ENCODE results near the gene ROBO2. TPM values are rescaled to one million over a fixed set of nuclear protein-coding genes. Genes with fewer than 3 reads are reported as not detected.

ROBO2 gene
- total RNA-seq, 1 donor from 2014 or later: 11.0 TPM

GRCh38 chr3:77436908-77437307, 397.0 kb downstream of the ROBO2 start:
- Histone ChIP-seq H3K27me3 (no peaks in the 10 kb centered on the region), H3K4me1 (no peaks in the 10 kb centered on the region), H3K27ac (no peak overlapping the region), H3K36me3 (no peaks in the 10 kb centered on the region), H3K9me3 (no peaks in the 10 kb centered on the region), H3K4me3 (no peak overlapping the region)
- intact Hi-C loops (cut with DNase I): no loop called here
- no peak for DNase-seq (ENCODE audit: extremely low spot score in 2 of 2)
- TF ChIP-seq POLR2AphosphoS5 (IDR thresholded peaks at IDR 0.05; ENCODE audit: insufficient read depth in 1 of 2, low read depth in 1 of 2) (no peak), POLR2A (IDR thresholded peaks at IDR 0.05) (no peak), CTCF (IDR thresholded peaks at IDR 0.05) (no peak)

GRCh38 chr3:77446084-77446483, 406.2 kb downstream of the ROBO2 start:
- intact Hi-C loops (cut with DNase I): no loop called here
- DNase-seq (ENCODE audit: extremely low spot score in 2 of 2): no peak
- H3K27ac ChIP-seq: no peak overlapping the region
- no peaks in the 10 kb centered on the region for H3K9me3 ChIP-seq
- TF ChIP-seq POLR2A (IDR thresholded peaks at IDR 0.05): no peak
- TF ChIP-seq CTCF (IDR thresholded peaks at IDR 0.05): no peak
- TF ChIP-seq POLR2AphosphoS5 (IDR thresholded peaks at IDR 0.05; ENCODE audit: insufficient read depth in 1 of 2, low read depth in 1 of 2): no peak
- H3K4me3 ChIP-seq: no peak overlapping the region
- H3K4me1 ChIP-seq: no peaks in the 10 kb centered on the region
- H3K36me3 ChIP-seq: no peaks in the 10 kb centered on the region
- no peaks in the 10 kb centered on the region for H3K27me3 ChIP-seq

GRCh38 chr3:77446761-77447160, 406.9 kb downstream of the ROBO2 start:
- Histone ChIP-seq H3K36me3 (no peaks in the 10 kb centered on the region), H3K4me3 (no peak overlapping the region), H3K27ac (no peak overlapping the region), H3K9me3 (no peaks in the 10 kb centered on the region), H3K4me1 (no peaks in the 10 kb centered on the region), H3K27me3 (no peaks in the 10 kb centered on the region)
- no peak for TF ChIP-seq POLR2AphosphoS5 (IDR thresholded peaks at IDR 0.05; ENCODE audit: insufficient read depth in 1 of 2, low read depth in 1 of 2)
- TF ChIP-seq CTCF (IDR thresholded peaks at IDR 0.05): no peak
- TF ChIP-seq POLR2A (IDR thresholded peaks at IDR 0.05): no peak
- no peak for DNase-seq (ENCODE audit: extremely low spot score in 2 of 2)
- intact Hi-C loops (cut with DNase I): no loop called here

GRCh38 chr3:77449459-77450350, 409.8 kb downstream of the ROBO2 start:
- TF ChIP-seq CTCF (IDR thresholded peaks at IDR 0.05) (no peak), POLR2AphosphoS5 (IDR thresholded peaks at IDR 0.05; ENCODE audit: insufficient read depth in 1 of 2, low read depth in 1 of 2) (no peak), POLR2A (IDR thresholded peaks at IDR 0.05) (no peak)
- H3K4me1 ChIP-seq: no peaks in the 10 kb centered on the region
- H3K27me3 ChIP-seq: no peaks in the 10 kb centered on the region
- H3K4me3 ChIP-seq: no peak overlapping the region
- H3K36me3 ChIP-seq: no peaks in the 10 kb centered on the region
- no peaks in the 10 kb centered on the region for H3K9me3 ChIP-seq
- DNase-seq (ENCODE audit: extremely low spot score in 2 of 2): no peak
- no peak overlapping the region for H3K27ac ChIP-seq
- intact Hi-C loops (cut with DNase I): no loop called here

GRCh38 chr3:77456431-77456830, 416.5 kb downstream of the ROBO2 start:
- H3K36me3 ChIP-seq: no peaks in the 10 kb centered on the region
- TF ChIP-seq POLR2AphosphoS5 (IDR thresholded peaks at IDR 0.05; ENCODE audit: insufficient read depth in 1 of 2, low read depth in 1 of 2): no peak
- no peak for TF ChIP-seq CTCF (IDR thresholded peaks at IDR 0.05)
- no peak for TF ChIP-seq POLR2A (IDR thresholded peaks at IDR 0.05)
- no peaks in the 10 kb centered on the region for H3K9me3 ChIP-seq
- no peak overlapping the region for H3K4me3 ChIP-seq
- no peaks in the 10 kb centered on the region for H3K4me1 ChIP-seq
- H3K27ac ChIP-seq: no peak overlapping the region
- DNase-seq (ENCODE audit: extremely low spot score in 2 of 2): no peak
- intact Hi-C loops (cut with DNase I): no loop called here
- H3K27me3 ChIP-seq: no peaks in the 10 kb centered on the region

Measured in vagina (tissue), 2 donors.